ENCODE measurements around the gene C11orf65. TPM values are rescaled to one million over a fixed set of nuclear protein-coding genes. Genes with fewer than 3 reads are reported as not detected.

C11orf65 gene
- total RNA-seq, 2 donors from 2014 or later = 0.18 to 4.3 TPM

Other genes with a start within 250 kb of the C11orf65 start
- 10 to 100 TPM; 18.1 to 25.3 TPM for gene NPAT, start 244.9 kb downstream of the C11orf65 start, total RNA-seq
- 10 to 100 TPM; 32.9 to 80.9 TPM for gene ATM, start 244.5 kb downstream of the C11orf65 start, total RNA-seq
- 10 to 100 TPM; 19.2 to 25.0 TPM for gene POGLUT3, start 30.9 kb upstream of the C11orf65 start, total RNA-seq
- 10 to 100 TPM in 1 of 2 donors, 1 to 10 TPM in 1; 6.6 to 17.3 TPM for gene EXPH5, start 126.2 kb upstream of the C11orf65 start, total RNA-seq
- gene DDX10, start 197.5 kb upstream of the C11orf65 start, total RNA-seq = 10 to 100 TPM; 18.5 to 33.1 TPM

All from prostate gland (tissue), 2 donors.